LoVo (cell line): ENCODE data around the gene TRPC4.
"Not testable (repeated sequence)": the region's sequence is repeated elsewhere in the genome, so short reads cannot be mapped to it uniquely, and the experiment has no call there.

ENCODE experiments used
- DNase-seq: peaks from one replicate; pipeline ENCODE4 v3.0.0-alpha.2; 2016; ENCODE audit warnings: low spot score

TRPC4 gene

GRCh38 chr13:37601648-37602440 lies 267.7 kb downstream of the TRPC4 start:
- no peak for DNase-seq

- DNase-seq, result no peak
These were observed 270.1 kb downstream of the TRPC4 start for GRCh38 chr13:37599519-37599918.

- no peak for DNase-seq
These were observed 271.0 kb downstream of the TRPC4 start, which contains the start of gene POSTN for GRCh38 chr13:37598597-37598996. Gene POSTN (minus strand): TSS chr13:37598768. CDS start chr13:37598726, 42 bp downstream.

GRCh38 chr13:37597477-37598025 lies 272.0 kb downstream of the TRPC4 start:
- no peak for DNase-seq

GRCh38 chr13:37596805-37597204 lies 272.8 kb downstream of the TRPC4 start:
- DNase-seq, result no peak

- no peak for DNase-seq
These were observed 274.4 kb downstream of the TRPC4 start for GRCh38 chr13:37595162-37595561.

GRCh38 chr13:37594550-37594949 lies 275.0 kb downstream of the TRPC4 start:
- DNase-seq, result no peak

- DNase-seq, result not testable (repeated sequence)
These were observed 280.2 kb downstream of the TRPC4 start for GRCh38 chr13:37589381-37589780.

- no peak for DNase-seq
These were observed 282.3 kb downstream of the TRPC4 start for GRCh38 chr13:37587236-37587635.
